HTERT RPE-1 (cell line): ENCODE results near the gene MCM3.

Experiments
- in situ Hi-C: fragments of 300-500 bp; cut with MboI; formaldehyde crosslinking; loops from 4 replicates; pipeline ENCODE4 v1.14.3; 2020; ENCODE audit warnings: low sequenced_read_pairs

MCM3 gene

DNA sequence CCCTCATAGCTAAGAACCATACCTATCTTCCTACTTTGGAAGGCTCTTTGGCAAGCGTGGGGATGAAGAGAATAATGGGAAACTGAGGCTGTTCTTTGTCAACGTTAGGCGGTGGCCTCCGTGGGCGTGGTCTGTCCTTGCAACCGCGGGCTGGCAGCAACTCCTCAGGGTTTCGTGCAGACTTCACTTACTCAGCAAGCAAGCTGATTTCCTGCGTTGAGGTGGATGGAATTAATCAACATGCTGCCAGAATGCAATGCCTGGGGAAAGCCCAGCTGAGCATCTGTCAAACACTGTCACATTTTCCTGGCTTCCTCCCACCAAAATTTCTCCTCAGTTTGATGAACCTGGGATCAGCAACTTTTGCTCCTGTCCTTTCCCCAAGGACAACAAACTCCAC lies 31.0 kb downstream of the MCM3 start:
- in situ Hi-C loops, result no loop called here

DNA sequence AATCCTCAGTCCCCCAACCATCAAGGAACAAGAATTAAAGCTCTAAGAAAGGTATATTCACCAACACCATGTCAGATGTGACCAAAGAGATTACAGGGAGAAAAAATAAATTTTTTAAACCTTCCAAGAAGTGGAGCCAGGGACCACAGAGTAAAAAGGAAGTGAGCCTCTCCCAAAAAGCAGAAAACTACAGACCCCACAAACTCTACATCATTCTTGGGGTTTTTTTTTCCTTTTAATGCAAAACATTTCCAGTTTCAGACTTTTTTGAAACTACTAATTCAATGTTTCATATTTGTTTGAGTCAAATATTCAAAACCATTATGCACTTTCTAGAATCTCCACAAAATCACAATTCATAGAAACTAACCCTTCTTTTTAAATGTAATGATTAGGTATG lies 33.4 kb downstream of the MCM3 start:
- in situ Hi-C loops, result no loop called here

DNA sequence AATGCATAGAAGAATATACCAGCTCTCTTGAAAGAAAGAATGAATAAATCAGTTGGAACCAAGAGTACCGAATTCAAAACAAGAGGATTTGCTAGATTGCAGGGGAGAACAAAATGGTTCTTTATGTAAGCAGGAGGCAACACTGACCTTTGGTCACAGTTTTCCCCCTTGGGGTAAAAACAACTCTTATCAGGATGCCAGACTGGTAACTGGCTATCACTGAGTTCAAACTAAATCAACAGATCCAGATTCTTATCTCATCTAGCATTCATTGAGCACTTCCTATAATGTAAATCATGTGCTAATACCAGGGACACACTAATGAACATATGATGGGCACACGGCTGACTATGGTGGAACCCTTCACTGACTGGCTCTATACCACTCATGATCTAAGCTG lies 35.5 kb downstream of the MCM3 start:
- in situ Hi-C loops, result no loop called here

DNA sequence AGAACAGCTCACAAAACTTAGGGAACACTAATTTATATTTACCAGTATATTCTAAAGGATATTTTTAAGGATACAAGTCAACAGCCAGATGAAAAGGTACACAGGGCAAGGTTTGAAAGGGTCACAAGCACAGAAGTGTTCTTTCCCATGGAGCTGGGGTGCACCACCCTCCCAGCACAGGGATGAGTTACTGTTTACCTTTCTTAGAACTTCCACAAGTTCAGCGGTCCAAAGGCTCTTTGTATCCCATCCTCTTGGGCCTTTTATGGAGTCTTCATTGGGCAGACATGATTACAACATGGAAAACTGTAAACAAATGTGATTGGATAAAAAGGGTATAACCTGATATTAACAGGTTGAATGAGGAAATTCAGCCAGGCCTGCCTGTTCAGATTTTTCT lies 39.1 kb downstream of the MCM3 start:
- in situ Hi-C loops, result no loop called here

DNA sequence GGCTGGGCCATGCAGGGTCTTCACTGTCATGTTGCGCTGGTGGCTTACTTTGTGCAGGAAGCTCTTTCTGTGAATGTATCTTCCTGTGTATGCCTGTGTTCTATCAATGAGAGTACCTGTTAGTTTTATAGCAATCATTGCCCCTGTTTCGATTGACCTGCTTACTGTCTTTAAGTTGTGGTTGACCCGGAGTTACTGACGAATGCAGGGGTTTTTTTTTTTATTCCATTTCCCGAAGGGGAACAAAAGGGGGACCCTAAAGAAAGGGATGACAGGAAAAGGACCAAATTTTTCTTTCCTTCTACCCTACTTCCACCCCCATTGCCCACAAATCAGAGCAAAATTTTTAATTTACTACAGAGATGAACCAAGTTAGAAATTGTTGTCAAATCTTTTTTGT lies 40.1 kb downstream of the MCM3 start, which contains the start of gene IL17F:
TSS of gene IL17F (minus strand) at position 101 of the 400 bp plus-strand sequence. CDS start at position 30, 71 bp downstream.
- in situ Hi-C loops, result no loop called here

DNA sequence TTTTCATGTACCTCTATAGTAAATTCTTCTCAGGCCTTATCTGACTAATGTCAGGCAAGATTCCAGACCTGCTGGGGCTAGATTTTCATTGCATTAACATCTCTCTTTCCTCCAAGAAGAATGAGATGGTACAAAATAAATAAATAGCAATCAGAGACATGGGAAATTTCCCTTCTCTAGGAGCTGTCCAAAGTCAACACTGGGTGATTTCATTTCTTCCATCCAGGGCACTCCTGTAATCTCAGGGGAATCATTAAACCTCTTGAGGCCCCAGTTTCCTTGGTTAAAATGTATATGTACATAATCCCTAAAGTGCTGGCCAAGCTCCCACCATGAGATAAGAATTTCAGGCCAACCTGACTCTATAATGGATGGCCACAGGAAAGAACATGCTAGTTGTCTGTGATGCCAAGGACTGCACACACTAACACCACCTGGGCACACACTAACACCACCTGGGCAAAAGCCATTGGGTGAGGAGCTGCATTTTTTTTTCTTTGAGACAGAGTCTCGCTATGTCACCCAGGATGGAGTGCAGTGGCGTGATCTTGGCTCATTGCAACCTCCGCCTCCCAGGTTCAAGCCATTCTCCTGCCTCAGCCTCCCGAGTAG lies 41.2 kb downstream of the MCM3 start:
- in situ Hi-C loops, result no loop called here

DNA sequence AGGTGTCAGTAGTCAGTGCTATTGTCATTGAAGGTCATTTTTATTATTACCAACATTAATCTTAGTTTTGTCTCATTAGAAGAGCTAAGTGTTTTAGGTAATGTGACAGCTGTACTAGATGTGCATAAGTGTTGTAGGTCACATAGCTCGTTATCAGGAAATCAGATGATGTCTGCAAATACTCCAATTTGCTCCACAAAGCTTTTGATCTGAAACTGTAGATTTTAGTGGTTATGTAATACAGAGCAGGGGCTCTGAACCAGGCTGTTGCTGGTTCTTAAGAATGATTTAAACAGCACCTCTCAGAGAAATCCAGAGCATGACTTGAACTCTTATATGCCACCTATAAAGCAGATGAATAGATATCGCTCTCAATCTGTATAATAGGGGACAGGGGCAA lies 42.7 kb downstream of the MCM3 start:
- in situ Hi-C loops, result no loop called here

DNA sequence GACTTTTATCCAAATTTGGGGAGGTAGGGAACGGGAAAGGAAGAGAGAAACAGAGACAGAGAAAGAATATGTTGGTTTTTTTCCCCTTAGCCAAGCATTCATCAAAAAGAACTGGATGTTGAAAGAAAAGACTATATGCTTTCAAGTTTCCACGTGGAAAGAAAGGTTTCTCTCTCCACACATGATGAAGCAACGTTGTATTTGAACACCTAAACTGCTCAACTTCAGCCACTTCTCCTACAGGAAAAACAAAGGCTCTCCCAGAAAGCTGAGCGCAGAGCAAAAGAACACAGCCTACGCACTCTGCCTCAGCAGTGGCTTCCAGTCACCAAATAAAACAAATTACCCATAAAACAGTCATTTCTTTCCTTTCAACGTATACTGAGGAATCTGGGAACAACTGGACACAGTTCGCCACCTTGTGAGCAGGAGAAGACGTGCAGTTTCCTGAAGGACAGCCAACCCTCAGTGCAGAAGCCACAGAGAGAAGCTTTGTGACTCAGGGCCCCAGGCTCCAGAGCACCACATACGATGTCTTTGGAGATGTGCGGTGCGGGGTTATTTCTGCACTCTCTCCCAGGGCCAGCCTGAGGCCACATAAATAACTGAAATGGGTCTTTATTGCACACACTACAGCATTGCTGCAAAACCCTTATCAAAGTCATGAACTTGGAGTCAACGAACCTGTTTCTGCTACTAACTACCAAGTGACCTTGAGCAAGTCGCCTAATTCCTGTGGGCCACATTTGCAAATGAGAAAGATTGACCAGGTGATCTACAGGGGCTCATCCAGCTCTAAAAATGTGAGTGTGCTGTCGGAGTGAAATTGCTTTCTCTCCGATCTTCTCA lies 50.3 kb downstream of the MCM3 start:
- in situ Hi-C loops, result no loop called here

DNA sequence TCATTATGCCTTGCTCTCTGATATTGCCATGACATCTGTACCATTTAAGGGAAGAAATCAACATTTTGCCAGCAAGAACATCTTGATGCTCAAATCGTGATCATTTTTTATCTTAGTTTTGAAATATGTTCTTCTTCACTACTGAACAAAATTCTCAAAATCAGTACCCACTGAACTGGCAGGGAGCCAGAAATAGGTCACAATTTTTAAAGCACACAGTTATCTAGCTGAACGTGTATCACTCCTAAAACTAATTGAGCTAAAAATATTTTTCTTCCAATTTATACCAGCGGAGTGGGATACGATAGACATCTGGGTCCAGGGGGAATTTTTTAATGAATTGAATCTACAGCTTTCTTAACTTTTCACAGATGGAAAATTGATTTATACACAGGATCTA lies 51.5 kb downstream of the MCM3 start:
- in situ Hi-C loops, result no loop called here

DNA sequence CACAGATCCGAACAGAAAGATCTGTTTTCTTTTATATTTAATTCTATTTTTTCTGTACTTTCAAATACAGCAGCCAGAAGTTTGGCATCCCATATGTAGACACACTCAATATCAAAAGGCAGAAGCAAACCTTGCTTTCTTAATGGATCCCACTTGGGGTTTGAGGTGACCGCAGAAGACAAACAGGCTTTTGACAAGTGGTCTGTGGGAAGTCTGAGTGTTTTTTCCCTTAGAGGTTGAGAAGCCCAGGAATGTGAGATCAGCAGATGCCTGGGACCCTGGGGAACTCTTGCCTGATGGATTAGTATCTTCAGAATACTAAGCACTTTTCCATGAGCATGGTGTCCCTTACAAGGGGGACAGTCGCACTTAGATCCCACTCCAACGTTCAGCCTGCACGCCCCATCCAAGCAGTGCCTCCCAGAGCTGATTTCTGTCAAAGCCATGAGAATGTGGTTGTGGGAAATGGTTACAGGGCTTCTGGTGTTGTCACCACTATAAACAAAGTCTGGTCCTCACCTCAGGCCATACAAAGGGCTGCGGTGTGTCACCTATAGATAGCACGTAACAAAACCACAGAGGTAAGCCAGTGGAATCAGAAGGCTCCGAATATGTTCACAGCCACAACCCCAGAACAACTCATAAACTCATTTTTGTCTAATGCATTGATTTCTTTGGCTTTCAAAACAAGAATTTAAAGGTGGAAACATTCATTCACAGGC lies 53.0 kb downstream of the MCM3 start:
- in situ Hi-C loops, result no loop called here

DNA sequence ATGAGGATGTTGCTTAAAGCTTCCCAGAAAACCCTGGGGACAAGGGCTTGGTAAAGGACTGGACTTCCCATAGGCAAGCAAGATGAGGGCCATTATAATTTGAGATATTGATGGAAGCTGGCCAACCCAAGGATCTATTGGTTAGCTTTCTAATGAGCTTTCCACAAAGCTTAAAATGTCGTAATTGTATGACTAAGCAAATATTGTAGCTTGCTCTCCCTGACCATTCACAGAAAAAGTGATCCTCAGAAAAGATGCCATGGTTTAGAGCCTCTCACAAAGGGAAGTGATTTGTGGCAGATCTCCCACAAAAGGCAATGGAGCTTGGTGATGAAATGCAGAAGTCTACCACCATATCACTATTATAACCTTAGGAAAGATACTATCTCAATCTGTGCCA lies 53.9 kb downstream of the MCM3 start:
- in situ Hi-C loops, result no loop called here

DNA sequence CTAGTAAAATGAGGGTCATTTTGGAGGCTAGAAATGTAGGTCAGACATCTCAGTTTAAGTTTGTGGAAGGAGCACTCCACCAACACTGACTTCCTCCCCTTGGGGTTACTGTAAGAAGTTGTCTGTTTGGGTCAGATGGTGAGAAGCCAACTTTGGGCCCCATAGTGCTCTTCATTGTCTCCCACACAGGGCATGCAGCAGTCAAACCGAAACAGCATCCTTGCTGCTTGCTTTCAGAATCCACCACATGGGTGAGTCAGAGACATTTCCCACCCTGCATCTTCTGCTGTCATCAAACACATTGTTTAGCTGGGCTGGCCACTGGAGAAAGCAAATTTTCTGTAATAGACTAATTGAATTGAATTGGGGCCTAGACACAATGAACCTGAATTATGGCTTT lies 57.0 kb downstream of the MCM3 start:
- in situ Hi-C loops, result no loop called here

DNA sequence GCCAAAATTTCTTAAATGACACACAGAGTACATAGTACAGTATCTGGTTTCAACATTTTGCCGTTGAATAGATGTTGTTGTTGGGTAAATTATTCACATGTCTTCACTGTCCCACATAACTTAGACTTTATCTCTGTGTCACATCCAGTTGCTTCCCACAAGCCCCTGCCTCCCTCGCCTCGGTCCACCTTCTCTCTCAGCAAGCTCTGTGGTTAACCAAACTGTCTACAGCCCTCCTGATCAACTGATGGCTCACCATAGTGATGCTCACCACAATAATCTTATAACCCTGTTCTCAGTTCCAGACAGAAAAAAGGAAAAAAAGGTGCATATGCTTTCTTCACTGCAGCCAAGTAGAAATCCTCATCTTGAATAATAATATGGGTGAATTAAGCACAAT lies 63.2 kb downstream of the MCM3 start:
- in situ Hi-C loops, result no loop called here

DNA sequence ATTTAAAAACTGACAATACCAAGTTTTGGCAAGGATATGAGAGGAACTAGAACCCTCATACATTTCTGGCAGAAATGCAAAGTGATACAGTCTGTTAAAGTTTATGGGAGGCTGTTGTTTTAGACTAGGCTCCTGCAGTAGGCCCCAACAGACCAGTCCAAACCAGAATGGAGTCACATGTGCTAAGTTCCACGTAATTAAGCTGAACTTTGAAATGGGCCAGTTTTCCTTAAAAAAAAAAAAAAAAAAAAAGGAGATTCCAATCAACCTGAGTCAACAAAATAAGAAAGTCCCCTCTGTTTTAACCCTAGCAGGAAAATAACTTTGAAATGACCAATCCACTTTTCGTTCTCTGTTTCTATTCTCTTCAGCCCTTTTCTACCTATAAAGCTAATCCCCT lies 66.8 kb downstream of the MCM3 start:
- in situ Hi-C loops, result no loop called here

DNA sequence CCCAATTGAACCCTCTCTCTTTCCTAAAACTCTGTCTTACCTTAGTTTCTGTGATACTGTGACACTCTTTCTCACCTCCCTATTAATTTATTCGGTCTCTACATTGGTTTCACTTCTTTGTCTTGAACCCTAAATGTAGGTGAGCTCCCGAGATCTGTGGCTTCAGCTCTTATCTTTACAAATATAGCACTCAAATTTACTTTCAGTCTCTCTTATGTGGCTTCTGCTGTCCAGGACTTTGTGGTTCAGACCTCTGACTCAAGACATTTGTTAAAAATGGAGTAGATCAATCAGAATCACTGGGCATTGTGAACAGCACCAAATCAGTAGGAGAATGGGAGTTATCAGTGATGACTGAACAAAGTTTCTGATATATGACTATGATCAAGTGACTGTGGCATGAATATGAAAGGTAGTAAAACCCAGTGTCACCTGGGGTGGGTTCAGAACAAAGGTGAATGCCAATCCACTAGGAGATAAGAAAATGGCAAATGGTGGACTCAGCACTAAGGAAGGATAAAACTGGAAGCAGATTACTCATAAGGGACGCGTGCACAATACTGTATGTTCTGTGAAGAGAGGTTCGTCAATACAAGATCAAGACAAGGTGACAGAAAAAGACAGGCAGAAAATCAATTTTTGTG lies 67.5 kb downstream of the MCM3 start:
- in situ Hi-C loops, result no loop called here

DNA sequence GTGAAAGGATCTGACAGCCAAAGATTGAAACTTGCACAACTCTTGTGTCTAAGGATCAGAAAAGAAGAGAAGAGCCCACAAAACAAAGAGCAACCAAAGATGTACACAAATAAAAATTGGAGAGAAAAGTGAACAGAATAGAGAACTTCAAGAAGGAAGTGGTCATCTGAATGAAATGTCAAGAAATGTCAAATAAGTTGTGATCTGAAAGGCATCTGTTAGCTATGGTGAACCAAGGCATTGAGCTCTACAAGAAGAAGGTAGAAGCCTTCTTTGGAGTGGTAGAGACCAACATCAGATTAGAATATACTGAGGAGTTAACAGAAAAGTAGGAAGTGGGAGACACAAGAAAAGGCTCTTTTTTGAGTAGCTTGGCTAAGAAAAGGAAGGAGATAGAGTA lies 68.8 kb downstream of the MCM3 start:
- in situ Hi-C loops, result no loop called here
